Immature natural killer cell (primary cell): Measurements from ENCODE around the gene SLC13A1. TPM values are rescaled to one million over a fixed set of nuclear protein-coding genes. Genes with fewer than 3 reads are reported as not detected.
"Not testable (repeated sequence)": the region's sequence is repeated elsewhere in the genome, so short reads cannot be mapped to it uniquely, and the experiment has no call there.

Experiments
- DNase-seq, 3 donors: peaks; one replicate each; pipeline ENCODE4 v3.0.0; 2022; ENCODE audit warnings: mixed read lengths in 1 of 3
- H3K27ac Mint-ChIP-seq, 6 donors: one replicate each; pipeline ENCODE4 v1.8.0; 2020; ENCODE audit warnings: mixed read lengths in 6 of 6, mild to moderate bottlenecking in 5 of 6, inconsistent platforms in 4 of 6, moderate library complexity in 3 of 6
- H3K27me3 Mint-ChIP-seq, 3 donors: one replicate each; pipeline ENCODE4 v1.8.0; 2020 to 2021; ENCODE audit warnings: low read depth in 3 of 3, mild to moderate bottlenecking in 3 of 3, mixed read lengths in 3 of 3, moderate library complexity in 3 of 3, inconsistent platforms in 1 of 3
- H3K36me3 Mint-ChIP-seq, 3 donors: one replicate each; pipeline ENCODE4 v1.8.0; 2020; ENCODE audit warnings: mixed read lengths in 3 of 3, inconsistent platforms in 2 of 3, mild to moderate bottlenecking in 2 of 3
- H3K4me1 Mint-ChIP-seq, 2 donors: one replicate each; pipeline ENCODE4 v1.8.0; 2020; ENCODE audit warnings: inconsistent platforms in 2 of 2, mild to moderate bottlenecking in 2 of 2, mixed read lengths in 2 of 2, moderate library complexity in 1 of 2
- H3K4me3 Mint-ChIP-seq, 5 donors: one replicate each; pipeline ENCODE4 v1.8.0; 2020; ENCODE audit warnings: mild to moderate bottlenecking in 5 of 5, mixed read lengths in 5 of 5, inconsistent platforms in 3 of 5, moderate library complexity in 3 of 5
- H3K9me3 Mint-ChIP-seq, 6 donors: one replicate each; pipeline ENCODE4 v1.8.0; 2020; ENCODE audit warnings: mild to moderate bottlenecking in 6 of 6, mixed read lengths in 6 of 6, inconsistent platforms in 4 of 6, moderate library complexity in 3 of 6
- polyA plus RNA-seq, 3 donors: library from polyadenylated mRNA; unstranded; fragments of 300-500 nt; fragmentation: Illumina TruSeq; gene quantifications; one replicate each; pipeline ENCODE4 v1.2.3, GENCODE V29; 2021

SLC13A1 gene
- polyA plus RNA-seq, 3 donors from 2014 or later: not detected

- Mint-ChIP-seq H3K4me3 (no peak overlapping the region), H3K27ac (no peak overlapping the region), H3K9me3 (peaks cover 0 to 16% (median 14%) of the 10 kb centered on the region in 6 donors), H3K4me1 (no peaks in the 10 kb centered on the region), H3K36me3 (peaks cover 0 to 3% (median 0%) of the 10 kb centered on the region in 3 donors), H3K27me3 (no peaks in the 10 kb centered on the region)
- no peak for DNase-seq
Observed at GRCh38 chr7:123131140-123131539, 68.6 kb downstream of the SLC13A1 start.

DNA sequence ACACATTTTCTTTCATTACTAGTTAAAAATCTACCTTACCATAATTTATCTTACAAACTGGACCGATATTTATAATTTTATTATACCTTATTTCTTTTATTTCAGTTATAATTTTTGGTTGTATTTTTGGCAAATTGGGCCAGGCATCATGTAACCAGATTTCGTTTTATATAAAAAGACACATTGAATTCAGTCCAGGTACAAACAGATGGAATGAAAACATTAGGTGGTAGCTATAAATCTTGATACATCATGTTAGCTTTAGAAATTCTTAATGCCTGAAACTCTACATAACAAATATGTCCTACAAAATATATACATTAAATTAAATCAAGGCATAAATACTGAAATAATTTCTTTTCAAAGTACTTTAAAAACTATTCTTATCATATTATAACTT is 73.1 kb downstream of the SLC13A1 start:
- Mint-ChIP-seq H3K4me3 (no peak overlapping the region), H3K9me3 (peaks cover 0 to 11% (median 7%) of the 10 kb centered on the region in 6 donors), H3K27me3 (no peaks in the 10 kb centered on the region), H3K4me1 (no peaks in the 10 kb centered on the region), H3K27ac (no peak overlapping the region), H3K36me3 (no peaks in the 10 kb centered on the region)
- no peak for DNase-seq

- no peaks in the 10 kb centered on the region for H3K4me1 Mint-ChIP-seq
- H3K27me3 Mint-ChIP-seq: no peaks in the 10 kb centered on the region
- H3K9me3 Mint-ChIP-seq: peaks cover 0 to 16% (median 10%) of the 10 kb centered on the region in 6 donors
- H3K36me3 Mint-ChIP-seq: no peaks in the 10 kb centered on the region
- H3K4me3 Mint-ChIP-seq: no peak overlapping the region
- no peak for DNase-seq
- H3K27ac Mint-ChIP-seq: no peak overlapping the region
Observed at GRCh38 chr7:123126171-123126570, 73.6 kb downstream of the SLC13A1 start.

GRCh38 chr7:123125231-123125630 is 74.5 kb downstream of the SLC13A1 start:
- Mint-ChIP-seq H3K4me1 (no peaks in the 10 kb centered on the region), H3K27me3 (peaks cover 0 to 2% (median 0%) of the 10 kb centered on the region in 3 donors), H3K27ac (no peak overlapping the region), H3K36me3 (no peaks in the 10 kb centered on the region), H3K9me3 (peaks cover 1 to 17% (median 12%) of the 10 kb centered on the region in 6 donors), H3K4me3 (no peak overlapping the region)
- DNase-seq: no peak

DNA sequence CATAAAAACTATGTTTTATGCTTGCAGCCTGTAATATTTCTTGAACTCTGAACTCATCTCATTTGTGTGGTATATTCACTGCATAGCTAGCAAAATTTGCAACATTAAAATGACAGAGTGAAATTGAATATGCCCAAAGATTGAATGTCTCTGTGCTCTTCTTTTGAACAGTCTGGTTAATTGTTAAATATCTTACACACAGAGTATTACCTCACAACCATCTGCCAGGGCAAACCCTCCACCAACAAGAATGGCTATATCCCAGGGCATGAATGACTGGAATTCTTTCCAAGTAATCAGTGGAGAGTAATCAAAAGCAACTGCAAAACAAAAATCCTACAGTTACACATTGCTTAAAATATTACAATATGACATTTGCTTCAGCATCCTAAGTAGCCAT is 76.9 kb downstream of the SLC13A1 start:
- H3K4me3 Mint-ChIP-seq: no peak overlapping the region
- H3K27ac Mint-ChIP-seq: no peak overlapping the region
- H3K9me3 Mint-ChIP-seq: peaks cover 1 to 27% (median 11%) of the 10 kb centered on the region in 6 donors
- DNase-seq: no peak
- no peaks in the 10 kb centered on the region for H3K4me1 Mint-ChIP-seq
- H3K36me3 Mint-ChIP-seq: no peaks in the 10 kb centered on the region
- H3K27me3 Mint-ChIP-seq: peaks cover 0 to 2% (median 0%) of the 10 kb centered on the region in 3 donors

- Mint-ChIP-seq H3K27me3 (peaks cover 0 to 2% (median 2%) of the 10 kb centered on the region in 3 donors), H3K27ac (no peak overlapping the region), H3K4me3 (no peak overlapping the region), H3K4me1 (no peaks in the 10 kb centered on the region), H3K9me3 (peaks cover 1 to 40% (median 14%) of the 10 kb centered on the region in 6 donors), H3K36me3 (no peaks in the 10 kb centered on the region)
- no peak for DNase-seq
Observed at GRCh38 chr7:123120286-123120685, 79.5 kb downstream of the SLC13A1 start.

GRCh38 chr7:123115331-123115730 is 84.4 kb downstream of the SLC13A1 start:
- Mint-ChIP-seq H3K27ac (no peak overlapping the region), H3K27me3 (peaks cover 0 to 2% (median 0%) of the 10 kb centered on the region in 3 donors), H3K4me1 (no peaks in the 10 kb centered on the region), H3K9me3 (peaks cover 0 to 46% (median 14%) of the 10 kb centered on the region in 6 donors), H3K4me3 (no peak overlapping the region), H3K36me3 (no peaks in the 10 kb centered on the region)
- no peak for DNase-seq

GRCh38 chr7:123114288-123114687 is 85.5 kb downstream of the SLC13A1 start:
- H3K9me3 Mint-ChIP-seq: peaks cover 0 to 52% (median 13%) of the 10 kb centered on the region in 6 donors
- H3K27ac Mint-ChIP-seq: no peak overlapping the region
- peaks cover 0 to 2% (median 0%) of the 10 kb centered on the region in 3 donors for H3K27me3 Mint-ChIP-seq
- DNase-seq: no peak
- no peak overlapping the region for H3K4me3 Mint-ChIP-seq
- no peaks in the 10 kb centered on the region for H3K4me1 Mint-ChIP-seq
- H3K36me3 Mint-ChIP-seq: no peaks in the 10 kb centered on the region

DNA sequence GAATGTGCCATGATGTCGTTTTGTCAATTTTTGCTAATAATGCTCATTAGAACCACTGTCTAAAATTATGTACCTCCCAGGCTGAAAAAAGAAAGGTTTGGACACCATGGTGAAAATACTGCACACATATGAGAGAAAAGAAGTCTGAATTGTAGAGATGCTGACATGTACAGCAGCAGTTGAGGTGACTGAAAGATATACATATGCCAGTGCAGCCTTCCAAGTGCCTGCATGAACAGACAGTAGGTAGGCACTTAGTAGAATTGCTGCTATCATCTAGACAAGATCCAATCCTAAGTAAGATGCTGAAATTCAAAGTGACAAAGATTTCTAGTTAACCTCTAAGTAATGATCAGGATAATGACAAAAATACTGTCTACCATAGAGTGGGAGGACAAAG is 86.9 kb downstream of the SLC13A1 start:
- Mint-ChIP-seq H3K4me3 (no peak overlapping the region), H3K27ac (no peak overlapping the region), H3K27me3 (peaks cover 0 to 2% (median 0%) of the 10 kb centered on the region in 3 donors), H3K4me1 (no peaks in the 10 kb centered on the region), H3K9me3 (peaks cover 4 to 56% (median 18%) of the 10 kb centered on the region in 6 donors), H3K36me3 (no peaks in the 10 kb centered on the region)
- DNase-seq: no peak

DNA sequence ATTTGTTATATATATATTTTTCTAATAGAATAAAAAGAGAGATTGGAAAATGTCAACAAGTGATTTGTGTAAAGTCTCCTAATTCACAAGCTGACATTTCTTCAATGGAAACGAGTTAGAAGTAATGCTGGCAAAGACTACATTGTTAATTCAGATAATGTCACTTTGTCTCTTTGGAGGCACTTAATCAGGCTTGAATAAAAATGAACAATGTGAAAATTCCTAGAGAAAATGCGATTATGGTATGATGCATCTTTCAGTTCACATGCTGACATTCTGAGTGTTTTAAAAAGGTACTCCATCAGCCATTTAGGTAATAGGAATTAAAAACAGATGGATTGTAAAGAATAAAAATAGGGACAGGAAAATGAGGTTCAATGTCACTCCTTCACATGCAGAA is 100.1 kb downstream of the SLC13A1 start:
- Mint-ChIP-seq H3K4me1 (no peaks in the 10 kb centered on the region), H3K9me3 (peaks cover 9 to 21% (median 14%) of the 10 kb centered on the region in 6 donors), H3K4me3 (no peak overlapping the region), H3K27me3 (peaks cover 0 to 3% (median 0%) of the 10 kb centered on the region in 3 donors), H3K27ac (no peak overlapping the region), H3K36me3 (no peaks in the 10 kb centered on the region)
- no peak for DNase-seq

- no peak for DNase-seq
- Mint-ChIP-seq H3K4me1 (no peaks in the 10 kb centered on the region), H3K4me3 (no peak overlapping the region), H3K27ac (no peak overlapping the region), H3K9me3 (peaks cover 4 to 19% (median 9%) of the 10 kb centered on the region in 6 donors), H3K27me3 (peaks cover 0 to 1% (median 0%) of the 10 kb centered on the region in 3 donors), H3K36me3 (no peaks in the 10 kb centered on the region)
Observed at GRCh38 chr7:123096976-123097375, 102.8 kb downstream of the SLC13A1 start.

DNA sequence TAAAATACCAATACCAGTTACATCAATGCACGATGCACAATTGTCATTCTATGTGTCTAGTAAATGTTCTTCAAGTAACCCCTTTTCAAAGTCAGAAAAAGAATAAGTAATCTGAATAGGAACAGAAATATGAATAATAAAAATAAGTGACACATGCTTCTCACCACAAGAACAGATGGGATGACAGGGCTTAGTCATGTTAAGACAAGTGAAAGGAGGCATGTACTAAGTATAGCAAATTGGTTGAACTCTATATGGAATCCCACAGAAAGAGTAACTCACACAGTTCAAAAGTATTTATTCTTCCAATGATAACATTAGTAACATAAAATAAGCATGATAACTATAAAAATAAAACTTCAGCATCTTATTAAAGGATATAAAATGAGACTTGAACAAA is 103.3 kb downstream of the SLC13A1 start:
- peaks cover 0 to 1% (median 0%) of the 10 kb centered on the region in 3 donors for H3K27me3 Mint-ChIP-seq
- H3K4me1 Mint-ChIP-seq: no peaks in the 10 kb centered on the region
- H3K4me3 Mint-ChIP-seq: no peak overlapping the region
- DNase-seq: no peak
- peaks cover 4 to 21% (median 9%) of the 10 kb centered on the region in 6 donors for H3K9me3 Mint-ChIP-seq
- H3K36me3 Mint-ChIP-seq: no peaks in the 10 kb centered on the region
- H3K27ac Mint-ChIP-seq: no peak overlapping the region

- Mint-ChIP-seq H3K9me3 (peaks cover 0 to 23% (median 16%) of the 10 kb centered on the region in 6 donors), H3K36me3 (no peaks in the 10 kb centered on the region), H3K27me3 (peaks cover 0 to 1% (median 0%) of the 10 kb centered on the region in 3 donors), H3K4me1 (no peaks in the 10 kb centered on the region), H3K4me3 (no peak overlapping the region), H3K27ac (no peak overlapping the region)
- DNase-seq: no peak
Observed at GRCh38 chr7:123090456-123090855, 109.3 kb downstream of the SLC13A1 start.

DNA sequence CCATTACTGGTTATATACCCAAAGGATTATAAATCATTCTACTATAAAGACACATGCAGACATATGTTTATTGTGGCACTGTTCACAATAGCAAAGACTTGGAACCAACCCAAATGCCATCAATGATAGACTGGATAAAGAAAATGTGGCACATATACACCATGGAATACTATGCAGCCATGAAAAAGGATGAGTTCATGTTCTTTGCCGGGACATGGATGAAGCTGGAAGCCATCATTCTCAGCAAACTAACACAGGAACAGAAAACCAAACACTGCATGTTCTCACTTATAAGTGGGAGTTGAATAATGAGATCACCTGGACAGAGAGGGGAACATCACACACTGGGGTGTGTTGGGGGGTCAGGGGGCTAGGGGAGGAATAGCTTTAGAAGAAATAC is 112.9 kb downstream of the SLC13A1 start:
- DNase-seq, H3K4me1 Mint-ChIP-seq, H3K27ac Mint-ChIP-seq, H3K27me3 Mint-ChIP-seq, H3K36me3 Mint-ChIP-seq, H3K4me3 Mint-ChIP-seq: not testable (repeated sequence)
- H3K9me3 Mint-ChIP-seq: peaks cover 8 to 34% (median 28%) of the 10 kb centered on the region in 6 donors

DNA sequence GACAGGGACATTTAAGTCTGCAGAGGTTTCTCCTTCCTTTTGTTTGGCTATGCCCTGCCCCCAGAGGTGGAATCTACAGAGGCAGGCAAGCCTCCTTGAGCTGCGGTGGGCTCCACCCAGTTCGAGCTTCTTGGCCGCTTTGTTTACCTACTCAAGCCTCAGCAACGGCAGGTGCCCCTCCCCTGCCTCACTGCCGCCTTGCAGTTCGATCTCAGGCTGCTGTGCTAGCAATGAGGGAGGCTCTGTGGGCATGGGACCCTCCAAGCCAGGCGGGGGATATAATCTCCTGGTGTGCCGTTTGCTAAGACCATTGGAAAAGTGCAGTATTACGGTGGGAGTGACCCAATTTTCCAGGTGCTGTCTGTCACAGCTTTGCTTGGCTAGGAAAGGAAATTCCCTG is 114.9 kb downstream of the SLC13A1 start:
- DNase-seq, H3K27me3 Mint-ChIP-seq, H3K4me1 Mint-ChIP-seq, H3K36me3 Mint-ChIP-seq, H3K27ac Mint-ChIP-seq, H3K4me3 Mint-ChIP-seq: not testable (repeated sequence)
- H3K9me3 Mint-ChIP-seq: peaks cover 14 to 41% (median 33%) of the 10 kb centered on the region in 6 donors
